ENCODE measurements around the gene GALNT14. TPM values are rescaled to one million over a fixed set of nuclear protein-coding genes. Genes with fewer than 3 reads are reported as not detected.
"Not testable (repeated sequence)": the region's sequence is repeated elsewhere in the genome, so short reads cannot be mapped to it uniquely, and the experiment has no call there.

Gene GALNT14
- total RNA-seq, 1 donor from 2014 or later, result 0.39 TPM

DNA sequence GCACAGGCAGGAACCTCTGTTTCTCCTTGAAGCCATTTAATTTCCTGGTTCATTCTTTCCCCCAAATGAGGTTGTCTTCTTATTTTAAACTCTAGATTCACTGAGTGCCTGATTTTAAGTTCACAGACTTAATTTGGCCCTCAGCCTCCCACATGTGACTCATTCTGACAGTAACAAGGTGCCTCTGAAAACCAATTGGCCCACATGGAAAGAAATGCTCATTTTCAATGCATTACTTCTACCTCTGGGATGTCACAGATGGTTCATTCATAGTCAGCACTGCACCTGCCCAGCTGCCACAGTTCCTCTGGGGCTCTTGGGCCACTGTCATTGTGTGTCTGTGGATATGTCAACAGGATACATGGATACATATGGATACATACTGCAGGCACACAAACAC, 190.6 kb downstream of the GALNT14 start:
- DNase-seq (ENCODE audit: low read depth in 2 of 2), result no peak

DNA sequence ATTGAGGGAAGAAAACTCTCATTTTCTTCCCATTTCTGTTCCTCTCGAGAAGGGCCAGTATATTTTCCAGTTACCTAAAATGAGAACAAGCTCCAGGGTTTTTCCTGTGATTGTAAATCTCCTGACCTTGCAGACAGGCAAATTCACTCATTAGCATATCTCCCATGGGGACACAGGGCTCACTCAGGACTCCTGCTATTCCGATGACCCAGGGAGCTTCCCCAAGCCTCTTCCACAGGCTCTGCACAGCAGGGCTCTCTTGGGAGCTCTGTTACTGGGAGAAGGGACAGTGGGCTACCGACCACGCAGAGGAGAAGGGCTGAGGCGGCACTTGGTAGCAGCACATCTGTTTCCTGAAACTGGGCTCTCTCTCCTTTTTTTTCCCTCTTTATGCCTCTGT, 195.8 kb downstream of the GALNT14 start:
- DNase-seq (ENCODE audit: low read depth in 2 of 2), result no peak

DNA sequence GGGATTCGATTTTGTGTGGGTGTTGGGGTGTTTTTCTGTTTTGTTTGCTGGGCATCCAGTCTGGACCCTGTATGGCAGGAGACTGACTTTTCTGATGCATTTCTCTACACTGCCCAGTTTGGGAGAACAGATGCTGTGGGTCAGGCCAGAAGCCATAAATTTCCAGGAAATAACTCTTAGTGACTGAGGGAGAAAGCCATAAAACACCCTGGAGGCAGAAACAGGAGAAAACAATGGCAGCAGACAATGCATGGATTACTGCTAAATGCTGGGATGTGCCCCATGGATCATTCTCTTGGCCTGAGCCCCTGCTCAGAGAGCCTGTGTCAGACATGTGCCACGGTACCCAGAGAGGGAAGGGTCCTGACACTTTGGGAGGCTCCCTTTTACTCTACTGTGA, 197.4 kb downstream of the GALNT14 start:
- no peak for DNase-seq (ENCODE audit: low read depth in 2 of 2)

DNA sequence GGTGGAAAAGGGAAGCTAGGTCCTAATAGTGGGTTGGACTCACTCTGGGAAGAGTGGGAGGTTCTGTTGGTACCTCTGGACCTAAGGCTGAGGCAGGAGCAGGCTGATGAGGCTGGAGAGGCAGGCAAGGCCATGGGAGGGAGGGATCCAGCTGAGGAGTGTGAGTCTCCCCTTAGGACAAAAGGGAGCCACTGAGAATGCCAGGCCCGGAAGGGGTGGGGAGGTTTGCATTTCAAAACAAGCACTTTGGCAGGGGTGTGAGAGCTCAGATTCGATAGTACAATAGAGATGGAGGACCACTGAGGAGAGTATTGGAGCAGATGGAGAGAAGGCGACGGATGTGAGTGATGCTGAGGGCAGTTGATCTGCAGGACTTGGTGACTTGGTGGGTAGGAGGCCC, 198.9 kb downstream of the GALNT14 start:
- DNase-seq (ENCODE audit: low read depth in 2 of 2), result no peak

DNA sequence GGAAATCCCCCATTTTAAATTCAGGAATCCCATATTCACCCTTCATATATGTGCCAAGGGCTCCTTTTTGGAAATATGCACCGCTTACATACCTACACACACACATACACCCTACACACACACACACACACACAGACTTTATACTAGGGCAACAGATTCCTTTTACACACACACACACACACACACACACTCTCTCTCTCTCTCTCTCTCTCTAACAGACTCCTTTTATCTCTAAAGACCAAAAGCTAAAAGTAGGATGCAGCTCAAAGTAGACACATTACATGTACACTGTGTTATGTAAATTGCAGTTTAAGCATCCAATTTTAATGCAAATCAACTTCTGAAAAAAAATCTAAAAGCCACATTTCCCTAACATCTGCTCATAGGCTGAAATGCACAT, 200.0 kb downstream of the GALNT14 start:
- no peak for DNase-seq (ENCODE audit: low read depth in 2 of 2)

DNA sequence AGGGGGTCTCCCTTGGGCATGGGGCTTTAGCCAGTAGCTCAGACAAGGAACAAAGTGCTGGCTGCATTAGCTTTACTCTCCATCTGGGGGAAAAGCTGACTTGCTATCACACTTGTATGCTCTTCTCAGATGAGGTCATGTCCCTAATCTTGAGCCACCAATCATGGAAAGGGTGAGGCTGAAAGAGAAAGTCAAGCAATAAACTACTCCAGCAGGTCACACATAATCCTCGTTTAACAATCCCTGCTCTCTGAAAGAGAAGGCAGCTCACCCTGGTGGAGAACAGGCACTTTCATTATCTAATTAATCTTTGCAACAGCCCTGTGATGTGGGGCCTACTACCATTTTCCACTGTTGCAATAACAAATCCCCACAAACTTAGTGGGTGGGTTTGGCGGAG, 201.3 kb downstream of the GALNT14 start:
- no peak for DNase-seq (ENCODE audit: low read depth in 2 of 2)

DNA sequence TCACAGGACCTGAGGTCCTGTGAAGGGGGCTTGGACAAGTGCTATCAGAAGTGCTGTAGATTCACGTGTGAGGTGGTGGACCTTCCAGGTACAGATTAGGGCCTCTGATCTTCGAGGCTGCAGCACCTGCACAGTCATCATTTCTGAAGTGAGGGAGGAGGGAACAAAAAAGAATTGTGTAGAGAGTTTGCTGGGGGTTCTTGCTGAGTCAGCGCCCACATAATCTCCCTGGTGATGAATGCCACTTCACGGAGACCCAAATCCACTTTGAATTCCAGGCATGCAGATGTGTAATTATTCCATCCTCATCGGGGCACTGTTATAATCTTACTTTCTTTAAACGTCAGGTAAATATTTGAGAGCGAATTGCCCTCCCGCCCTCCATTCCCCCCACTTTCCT, 202.4 kb downstream of the GALNT14 start:
- no peak for DNase-seq (ENCODE audit: low read depth in 2 of 2)

DNA sequence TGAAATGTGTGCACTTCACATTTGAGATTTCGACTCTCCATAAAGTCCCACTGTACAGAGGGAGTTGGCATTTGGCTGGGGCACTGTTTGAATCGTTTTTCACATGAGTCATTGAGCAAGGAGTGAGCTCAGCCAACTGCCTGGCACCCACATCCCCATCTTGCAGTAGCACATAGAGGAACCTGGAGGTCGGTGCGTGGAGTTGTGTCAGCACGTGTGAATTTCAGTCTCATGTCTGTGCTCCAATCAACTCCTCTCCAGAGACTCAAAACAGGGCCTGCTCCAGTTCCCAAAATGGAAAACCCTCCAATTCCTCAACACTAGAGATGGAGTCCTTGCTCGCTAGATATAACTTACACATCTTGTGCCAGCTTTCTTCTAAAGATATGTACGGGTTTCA, 204.2 kb downstream of the GALNT14 start:
- no peak for DNase-seq (ENCODE audit: low read depth in 2 of 2)

DNA sequence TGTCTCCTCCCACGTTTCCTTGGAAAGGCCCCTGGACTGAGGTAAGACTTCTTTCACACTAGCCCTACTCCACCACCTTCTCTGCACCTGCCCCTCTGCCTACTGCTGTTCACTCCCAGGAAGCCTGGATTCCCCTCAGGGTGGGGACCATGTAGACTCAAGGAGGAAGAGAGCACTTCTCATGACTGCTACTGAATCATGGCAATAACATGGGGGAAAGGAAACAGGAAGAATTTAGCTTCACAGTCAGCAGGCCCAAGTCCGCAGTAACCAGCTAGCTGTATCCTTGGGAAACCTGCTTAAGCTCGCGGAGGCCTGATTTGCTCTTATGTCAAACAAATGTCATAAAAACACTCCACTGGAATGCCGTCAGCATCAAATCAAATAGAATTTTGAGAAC, 204.7 kb downstream of the GALNT14 start:
- no peak for DNase-seq (ENCODE audit: low read depth in 2 of 2)

DNA sequence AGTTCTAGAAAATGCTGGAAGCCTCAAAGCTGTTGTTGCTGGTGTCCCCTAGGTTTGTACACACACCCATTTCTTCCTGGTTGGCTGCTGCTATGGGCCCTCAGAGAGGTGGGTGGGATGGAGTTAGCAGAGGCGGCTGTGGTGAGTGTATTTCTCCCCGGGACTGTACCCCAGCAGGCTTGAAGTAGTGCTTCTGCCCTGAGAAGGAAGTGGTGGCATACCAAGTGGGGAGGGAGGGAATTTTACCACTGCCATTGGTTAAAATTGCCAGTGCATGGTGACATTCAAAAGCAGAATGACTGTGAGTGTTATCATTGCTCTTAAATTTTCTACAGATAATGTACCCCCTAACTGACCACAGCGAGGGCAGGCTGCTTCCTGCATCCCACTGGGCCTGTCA, 205.4 kb downstream of the GALNT14 start:
- no peak for DNase-seq (ENCODE audit: low read depth in 2 of 2)

DNA sequence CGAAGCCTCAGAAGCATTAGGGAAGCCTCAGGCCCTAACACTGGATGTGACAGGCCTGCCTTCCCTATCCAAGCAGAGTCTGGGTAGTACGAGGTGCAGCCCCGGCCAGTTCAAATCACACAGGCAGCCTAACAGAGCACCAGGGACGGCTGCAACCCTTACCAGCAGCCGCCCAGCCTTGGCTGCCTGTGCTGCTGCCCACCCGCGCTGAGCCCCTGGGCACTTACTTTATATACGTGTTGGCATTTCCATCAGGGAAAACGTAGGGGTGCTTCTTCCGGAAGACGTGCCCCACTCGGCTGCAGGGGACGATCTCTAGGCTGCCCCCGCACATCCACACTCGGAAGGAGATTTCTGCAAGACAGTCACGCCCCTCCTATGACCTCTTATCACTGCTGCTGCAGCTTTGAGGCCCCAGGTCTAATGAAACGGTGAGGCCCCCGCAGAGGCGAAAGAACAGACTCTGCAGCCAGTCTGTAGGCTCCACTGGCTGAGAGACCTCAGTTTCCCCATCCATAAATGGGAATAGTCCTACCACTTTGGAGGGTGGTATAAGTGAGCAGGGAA, 206.3 kb downstream of the GALNT14 start:
- no peak for DNase-seq (ENCODE audit: low read depth in 2 of 2)

DNA sequence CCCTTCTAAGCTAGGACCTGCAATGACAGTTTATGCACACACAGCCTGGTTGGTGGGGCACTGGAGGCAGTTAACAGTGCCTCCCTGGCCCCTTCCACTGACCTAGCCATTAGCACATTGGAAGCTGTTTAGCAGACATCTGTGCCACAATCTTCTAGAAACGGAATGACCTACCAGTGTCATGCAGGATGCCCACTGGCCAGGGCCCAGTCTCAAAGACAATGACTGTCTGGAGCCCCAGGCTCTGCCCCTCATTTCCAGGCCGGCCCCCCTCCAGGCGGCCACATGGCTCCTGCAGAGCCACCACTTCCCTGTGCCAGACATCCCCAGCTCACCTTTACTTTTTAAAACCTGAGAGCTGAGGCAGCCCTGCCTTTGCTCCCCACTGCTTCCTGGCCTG, 207.5 kb downstream of the GALNT14 start:
- DNase-seq (ENCODE audit: low read depth in 2 of 2), result no peak

DNA sequence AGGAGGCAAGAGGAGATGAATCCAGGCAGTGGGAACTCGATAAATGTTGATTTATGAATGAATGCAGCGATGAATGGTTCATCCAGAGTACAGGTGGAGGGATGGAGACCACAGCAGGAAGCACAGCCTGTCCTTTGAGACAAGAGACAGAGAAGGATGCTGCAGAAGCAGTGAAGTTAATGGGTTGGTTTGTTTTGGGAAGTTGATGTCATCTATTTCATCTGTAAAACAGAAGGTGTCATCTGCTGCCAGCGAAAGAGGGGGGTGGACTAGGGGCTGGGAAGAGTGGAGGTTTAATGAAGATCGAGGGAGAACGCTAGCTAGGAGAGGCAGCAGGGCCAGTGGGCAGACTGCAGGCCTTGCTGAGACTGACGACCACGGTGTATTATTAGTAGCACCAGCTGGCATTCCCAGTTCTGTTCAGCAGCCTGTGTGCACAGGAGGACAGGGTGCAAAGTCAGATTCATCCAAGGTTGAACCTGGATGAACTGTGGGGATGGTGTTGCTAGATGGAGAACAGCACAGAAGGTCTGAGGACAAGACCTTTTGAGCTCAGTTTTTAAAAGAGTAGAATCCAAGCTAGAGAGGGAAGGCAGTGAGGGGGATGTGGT, 210.7 kb downstream of the GALNT14 start:
- no peak for DNase-seq (ENCODE audit: low read depth in 2 of 2)

DNA sequence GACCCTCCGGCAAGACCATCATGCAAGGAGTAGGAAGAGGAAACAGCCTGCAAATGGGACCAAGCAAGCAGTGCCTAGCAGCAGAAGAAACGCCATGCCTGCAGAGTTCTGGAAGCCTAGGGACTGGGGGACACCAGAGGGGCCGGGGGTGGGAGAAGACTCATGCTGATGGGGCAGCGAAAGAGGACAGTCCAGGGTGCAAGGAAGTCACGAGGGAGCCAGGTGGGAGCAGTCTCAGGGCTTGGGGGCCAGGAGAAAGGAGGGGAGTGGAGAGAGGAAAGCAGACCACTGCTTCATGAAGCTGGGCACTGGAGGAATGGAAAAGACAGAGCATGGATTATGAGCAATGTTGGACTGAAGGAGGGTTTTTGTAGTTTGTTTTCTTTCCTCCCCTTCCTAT, 211.6 kb downstream of the GALNT14 start:
- no peak for DNase-seq (ENCODE audit: low read depth in 2 of 2)

DNA sequence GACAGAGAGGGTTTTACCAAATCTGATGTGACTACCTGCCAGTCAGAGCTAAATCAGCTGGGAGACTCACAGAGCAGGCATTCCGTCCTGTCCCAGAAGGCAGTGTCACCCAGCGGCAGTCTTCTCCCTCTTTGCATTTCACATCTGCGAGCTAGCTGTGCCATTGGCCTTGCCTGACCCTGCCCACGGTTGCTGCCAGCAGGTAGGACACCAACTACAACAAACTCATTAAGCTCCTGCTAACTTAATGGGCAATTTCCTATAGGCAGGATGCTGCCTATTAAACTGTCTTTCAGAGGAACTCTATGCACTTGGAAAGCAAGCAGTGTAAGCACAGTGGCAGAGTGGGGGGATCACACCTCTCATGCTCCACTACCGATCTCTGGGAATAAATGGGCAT, 214.6 kb downstream of the GALNT14 start:
- no peak for DNase-seq (ENCODE audit: low read depth in 2 of 2)

DNA sequence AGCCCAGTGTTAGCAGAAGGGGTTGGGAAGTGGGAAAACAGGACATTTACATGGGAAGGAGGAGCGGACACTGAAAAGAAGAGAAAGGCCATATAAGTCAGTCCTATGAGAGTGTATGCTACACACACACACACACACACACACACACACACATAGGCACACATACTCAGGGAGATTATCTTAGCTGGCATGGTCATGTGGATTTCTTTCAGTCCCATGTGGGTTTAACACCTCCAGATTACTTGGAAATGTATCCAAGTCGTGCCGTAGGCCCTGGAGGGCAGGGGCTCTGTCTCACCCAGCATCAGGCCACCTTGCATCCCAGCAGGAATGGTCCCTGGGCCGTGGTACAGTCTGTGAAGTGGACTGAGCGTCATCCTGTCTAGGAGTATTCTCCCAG, 217.7 kb downstream of the GALNT14 start:
- no peak for DNase-seq (ENCODE audit: low read depth in 2 of 2)

DNA sequence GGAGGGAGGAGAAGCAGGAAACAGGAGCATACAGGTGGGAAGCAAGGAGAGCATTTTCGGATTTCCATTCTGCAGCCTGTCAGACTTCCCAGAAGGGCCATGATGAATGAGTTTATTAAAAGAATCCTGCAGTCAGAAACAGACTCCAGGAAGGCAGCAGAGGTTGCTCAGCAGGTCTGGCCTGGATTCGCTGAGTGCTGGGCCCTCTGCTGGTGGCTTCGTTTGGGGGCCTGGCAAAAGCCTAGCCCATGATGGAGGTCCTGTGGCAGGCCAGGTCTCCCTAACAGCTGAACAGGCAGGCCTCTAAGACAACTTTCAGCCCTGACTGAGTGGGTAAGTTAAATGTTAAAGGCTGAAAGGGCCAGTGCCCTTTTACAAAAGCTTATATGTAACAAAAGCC, 222.8 kb downstream of the GALNT14 start:
- DNase-seq (ENCODE audit: low read depth in 2 of 2), result no peak

DNA sequence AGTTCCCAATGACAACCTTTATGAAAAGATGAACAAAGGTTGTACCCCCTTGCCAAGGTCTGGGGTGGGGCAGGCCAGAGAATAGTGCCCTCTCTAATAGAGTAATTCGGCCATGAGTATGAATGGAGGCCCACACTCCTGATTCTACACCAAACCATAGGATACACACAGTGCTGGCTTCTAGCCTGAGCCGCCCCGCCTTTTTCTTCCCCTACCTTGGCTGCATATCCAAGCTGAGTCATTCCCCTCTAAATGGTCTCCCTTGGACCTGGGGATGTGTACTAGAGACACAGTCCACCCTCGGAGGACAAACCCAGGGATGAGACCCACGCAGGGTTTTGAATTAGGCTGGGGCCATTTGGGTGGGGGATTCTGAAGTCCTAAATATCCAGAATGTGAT, 223.8 kb downstream of the GALNT14 start:
- no peak for DNase-seq (ENCODE audit: low read depth in 2 of 2)

DNA sequence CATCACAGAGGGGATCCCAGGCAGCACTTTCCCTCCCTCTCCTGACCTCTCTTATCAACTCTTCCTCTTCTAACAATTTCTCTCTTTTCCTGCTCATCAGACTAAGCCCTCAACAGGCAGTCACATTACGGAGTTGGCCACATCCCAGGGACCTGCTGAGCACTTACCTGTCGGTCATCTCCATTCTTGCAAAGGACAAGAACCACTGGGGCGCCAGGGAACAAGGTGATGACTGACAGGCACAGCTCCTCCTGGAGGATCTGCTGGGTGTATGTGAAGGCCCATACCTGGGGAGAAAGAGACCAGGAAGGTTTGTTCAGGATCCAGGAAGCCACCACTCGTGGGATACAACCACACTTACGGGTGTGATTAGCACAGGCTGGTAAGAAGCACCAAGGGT, 226.2 kb downstream of the GALNT14 start:
- no peak for DNase-seq (ENCODE audit: low read depth in 2 of 2)

DNA sequence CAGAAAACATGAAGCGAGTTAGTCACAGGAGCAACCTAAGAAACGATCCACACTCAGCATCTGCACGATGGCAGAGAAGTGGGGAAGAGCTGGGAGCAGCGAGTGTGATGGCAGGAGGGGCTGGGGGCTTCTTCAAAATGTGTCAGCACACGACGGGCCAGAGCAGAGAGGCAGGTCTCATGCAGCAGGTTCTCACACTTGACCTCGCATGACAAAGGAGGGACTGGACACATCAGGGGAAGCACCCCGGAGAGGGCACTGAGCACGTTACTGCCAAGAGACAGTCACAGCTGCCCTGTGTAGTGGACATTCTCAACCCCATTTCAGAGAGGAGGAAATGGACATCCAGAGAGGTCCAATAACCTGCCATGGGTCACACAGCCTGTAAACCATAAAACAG, 226.9 kb downstream of the GALNT14 start:
- no peak for DNase-seq (ENCODE audit: low read depth in 2 of 2)

DNA sequence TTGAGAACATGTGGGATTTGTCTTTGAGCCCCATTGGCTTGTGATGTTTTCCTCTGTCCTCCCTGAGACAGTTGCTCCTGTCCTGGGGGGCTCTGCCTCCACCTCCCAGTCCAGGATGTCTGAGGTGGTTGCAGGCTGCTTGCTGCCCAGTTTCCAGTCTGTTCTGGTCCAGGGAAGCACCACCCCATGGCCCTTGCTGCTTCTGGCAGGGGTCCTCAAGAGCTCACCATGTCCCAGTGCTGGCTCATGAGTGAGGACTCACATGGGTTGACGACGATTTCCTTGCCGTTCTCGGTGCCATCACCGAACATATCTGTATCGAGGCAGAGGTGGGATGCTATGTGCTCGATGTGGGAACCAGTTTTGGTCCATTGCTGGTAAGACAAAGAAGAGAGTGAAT, 227.6 kb downstream of the GALNT14 start:
- DNase-seq (ENCODE audit: low read depth in 2 of 2), result no peak

DNA sequence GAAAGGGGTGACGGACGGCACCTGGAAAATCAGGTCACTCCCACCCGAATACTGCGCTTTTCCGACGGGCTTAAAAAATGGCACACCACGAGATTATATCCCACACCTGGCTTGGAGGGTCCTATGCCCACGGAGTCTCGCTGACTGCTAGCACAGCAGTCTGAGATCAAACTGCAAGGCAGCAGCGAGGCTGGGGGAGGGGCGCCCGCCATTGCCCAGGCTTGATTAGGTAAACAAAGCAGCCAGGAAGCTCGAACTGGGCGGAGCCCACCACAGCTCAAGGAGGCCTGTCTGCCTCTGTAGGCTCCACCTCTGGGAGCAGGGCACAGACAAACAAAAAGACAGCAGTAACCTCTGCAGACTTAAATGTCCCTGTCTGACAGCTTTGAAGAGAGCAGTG, 233.8 kb downstream of the GALNT14 start:
- DNase-seq (ENCODE audit: low read depth in 2 of 2), result not testable (repeated sequence)

DNA sequence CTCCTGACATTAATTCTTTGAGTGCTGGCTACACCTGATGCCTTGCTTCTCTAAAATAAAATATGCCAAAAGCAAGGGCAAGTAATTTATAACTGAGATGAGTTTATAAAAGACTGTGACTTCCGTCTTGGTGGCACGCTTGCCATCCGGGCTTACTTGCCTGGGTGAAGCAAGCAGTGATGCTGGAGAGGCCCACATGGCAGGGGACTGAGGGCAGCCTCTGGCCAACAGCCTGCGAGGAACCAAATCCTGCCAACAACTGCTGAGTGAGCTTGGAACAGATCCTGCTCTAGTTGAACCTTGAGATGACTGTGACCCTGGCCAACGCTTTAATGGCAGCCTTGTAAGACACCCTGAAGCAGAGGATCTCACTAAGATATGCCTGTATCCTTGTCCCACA, 234.9 kb downstream of the GALNT14 start:
- no peak for DNase-seq (ENCODE audit: low read depth in 2 of 2)

DNA sequence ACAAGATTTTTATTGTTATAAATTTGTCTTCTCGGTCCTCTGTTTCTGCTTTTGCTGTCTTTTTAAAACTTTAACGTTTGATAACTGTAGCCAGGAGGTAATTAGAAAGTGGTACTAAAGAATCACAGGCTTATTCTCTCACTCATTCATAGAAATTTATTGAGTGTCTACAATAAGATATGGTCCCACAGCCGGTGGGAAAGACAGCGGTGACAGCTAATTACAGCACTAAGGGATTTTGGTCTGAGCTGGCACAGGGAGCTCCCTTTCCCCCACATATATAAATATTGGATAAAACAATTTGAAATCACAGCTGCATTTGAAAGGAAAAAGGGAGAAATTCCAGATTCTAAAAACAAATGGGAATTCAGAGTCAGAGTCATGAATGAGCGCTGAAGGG, 237.9 kb downstream of the GALNT14 start:
- no peak for DNase-seq (ENCODE audit: low read depth in 2 of 2)
